ENCODE results near the gene CASZ1.
A peak's percentile ranks its signal among the peaks of the same experiment; 100 is the strongest.

Gene CASZ1

GRCh38 chr1:10773376-10773775 lies 23.1 kb downstream of the CASZ1 start:
- no peak for DNase-seq

GRCh38 chr1:10772711-10773110 lies 23.7 kb downstream of the CASZ1 start:
- no peak for DNase-seq

- DNase-seq = peak; percentile 47
Measured at GRCh38 chr1:10771789-10772188, 24.7 kb downstream of the CASZ1 start.

GRCh38 chr1:10768552-10768951 lies 27.9 kb downstream of the CASZ1 start:
- no peak for DNase-seq

GRCh38 chr1:10767282-10767681 lies 29.2 kb downstream of the CASZ1 start:
- DNase-seq = no peak

- DNase-seq = peak; percentile 82
Measured at GRCh38 chr1:10765734-10766478, 30.5 kb downstream of the CASZ1 start.

- no peak for DNase-seq
Measured at GRCh38 chr1:10765304-10765703, 31.1 kb downstream of the CASZ1 start.

- DNase-seq = no peak
Measured at GRCh38 chr1:10764296-10764798, 32.1 kb downstream of the CASZ1 start.

GRCh38 chr1:10762875-10763274 lies 33.6 kb downstream of the CASZ1 start:
- DNase-seq = no peak

- no peak for DNase-seq
Measured at GRCh38 chr1:10762153-10762523, 34.3 kb downstream of the CASZ1 start.

GRCh38 chr1:10761503-10762152 lies 34.8 kb downstream of the CASZ1 start:
- DNase-seq = no peak

- no peak for DNase-seq
Measured at GRCh38 chr1:10760566-10761502, 35.6 kb downstream of the CASZ1 start.

GRCh38 chr1:10759413-10760200 lies 36.8 kb downstream of the CASZ1 start:
- no peak for DNase-seq

- no peak for DNase-seq
Measured at GRCh38 chr1:10756842-10757241, 39.6 kb downstream of the CASZ1 start.

GRCh38 chr1:10755970-10756521 lies 40.4 kb downstream of the CASZ1 start:
- DNase-seq = no peak

GRCh38 chr1:10754568-10755329 lies 41.7 kb downstream of the CASZ1 start:
- DNase-seq = no peak

- no peak for DNase-seq
Measured at GRCh38 chr1:10753299-10753698, 43.1 kb downstream of the CASZ1 start.

- DNase-seq = no peak
Measured at GRCh38 chr1:10751561-10752085, 44.8 kb downstream of the CASZ1 start.

- no peak for DNase-seq
Measured at GRCh38 chr1:10751160-10751559, 45.3 kb downstream of the CASZ1 start.

GRCh38 chr1:10745886-10746455 lies 50.5 kb downstream of the CASZ1 start:
- no peak for DNase-seq

GRCh38 chr1:10745383-10745782 lies 51.1 kb downstream of the CASZ1 start:
- DNase-seq = no peak
